ENCODE results near the gene TNK2. TPM values are rescaled to one million over a fixed set of nuclear protein-coding genes. Genes with fewer than 3 reads are reported as not detected.
"Not testable (repeated sequence)": the region's sequence is repeated elsewhere in the genome, so short reads cannot be mapped to it uniquely, and the experiment has no call there.

Gene TNK2
- total RNA-seq, 2 donors from 2014 or later: 26.5 to 38.6 TPM

GRCh38 chr3:195825857-195826804, 82.2 kb downstream of the TNK2 start:
- H3K9me3 ChIP-seq: no peaks in the 10 kb centered on the region
- DNase-seq (ENCODE audit: low spot score): no peak
- no peaks in the 10 kb centered on the region for H3K36me3 ChIP-seq
- H3K4me1 ChIP-seq: no peaks in the 10 kb centered on the region
- TF ChIP-seq, protein P1, sequence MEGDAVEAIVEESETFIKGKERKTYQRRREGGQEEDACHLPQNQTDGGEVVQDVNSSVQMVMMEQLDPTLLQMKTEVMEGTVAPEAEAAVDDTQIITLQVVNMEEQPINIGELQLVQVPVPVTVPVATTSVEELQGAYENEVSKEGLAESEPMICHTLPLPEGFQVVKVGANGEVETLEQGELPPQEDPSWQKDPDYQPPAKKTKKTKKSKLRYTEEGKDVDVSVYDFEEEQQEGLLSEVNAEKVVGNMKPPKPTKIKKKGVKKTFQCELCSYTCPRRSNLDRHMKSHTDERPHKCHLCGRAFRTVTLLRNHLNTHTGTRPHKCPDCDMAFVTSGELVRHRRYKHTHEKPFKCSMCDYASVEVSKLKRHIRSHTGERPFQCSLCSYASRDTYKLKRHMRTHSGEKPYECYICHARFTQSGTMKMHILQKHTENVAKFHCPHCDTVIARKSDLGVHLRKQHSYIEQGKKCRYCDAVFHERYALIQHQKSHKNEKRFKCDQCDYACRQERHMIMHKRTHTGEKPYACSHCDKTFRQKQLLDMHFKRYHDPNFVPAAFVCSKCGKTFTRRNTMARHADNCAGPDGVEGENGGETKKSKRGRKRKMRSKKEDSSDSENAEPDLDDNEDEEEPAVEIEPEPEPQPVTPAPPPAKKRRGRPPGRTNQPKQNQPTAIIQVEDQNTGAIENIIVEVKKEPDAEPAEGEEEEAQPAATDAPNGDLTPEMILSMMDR (IDR thresholded peaks at IDR 0.05): no peak
- no peak overlapping the region for H3K4me3 ChIP-seq
- no peak overlapping the region for H3K27ac ChIP-seq
- no peaks in the 10 kb centered on the region for H3K27me3 ChIP-seq

DNA sequence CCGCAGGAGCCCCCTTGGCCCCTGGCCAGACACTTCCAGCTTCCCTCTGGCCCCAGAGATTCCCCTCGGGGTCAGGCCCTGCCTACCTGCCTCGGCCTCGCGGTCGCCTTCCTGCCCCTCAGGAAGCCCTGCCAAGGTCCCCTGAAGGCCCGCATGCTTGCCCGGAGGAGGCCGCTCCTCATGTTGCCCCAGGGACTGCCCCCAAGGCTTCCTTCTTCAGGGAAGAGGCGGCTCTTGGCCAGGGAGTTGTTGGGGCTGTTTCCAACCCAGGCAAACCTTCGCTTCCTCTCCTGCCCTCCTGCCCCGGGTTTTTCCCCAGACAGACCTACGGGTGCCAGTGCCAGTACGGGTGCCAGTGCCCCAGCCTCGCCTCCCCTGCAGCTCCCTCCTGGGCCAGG, 83.2 kb downstream of the TNK2 start:
- DNase-seq (ENCODE audit: low spot score): no peak
- H3K27me3 ChIP-seq: no peaks in the 10 kb centered on the region

GRCh38 chr3:195824425-195825190, 83.7 kb downstream of the TNK2 start:
- not testable (repeated sequence) for H3K4me1 ChIP-seq; H3K27me3 ChIP-seq; H3K4me3 ChIP-seq; DNase-seq (ENCODE audit: low spot score); H3K27ac ChIP-seq; H3K9me3 ChIP-seq; H3K36me3 ChIP-seq

More for the DNA sequence above, 83.2 kb downstream of the TNK2 start:
- no peaks in the 10 kb centered on the region for H3K36me3 ChIP-seq
- TF ChIP-seq, protein P1 (IDR thresholded peaks at IDR 0.05): no peak
- H3K9me3 ChIP-seq: no peaks in the 10 kb centered on the region
- H3K4me1 ChIP-seq: no peaks in the 10 kb centered on the region
- H3K27ac ChIP-seq: no peak overlapping the region
- no peak overlapping the region for H3K4me3 ChIP-seq

DNA sequence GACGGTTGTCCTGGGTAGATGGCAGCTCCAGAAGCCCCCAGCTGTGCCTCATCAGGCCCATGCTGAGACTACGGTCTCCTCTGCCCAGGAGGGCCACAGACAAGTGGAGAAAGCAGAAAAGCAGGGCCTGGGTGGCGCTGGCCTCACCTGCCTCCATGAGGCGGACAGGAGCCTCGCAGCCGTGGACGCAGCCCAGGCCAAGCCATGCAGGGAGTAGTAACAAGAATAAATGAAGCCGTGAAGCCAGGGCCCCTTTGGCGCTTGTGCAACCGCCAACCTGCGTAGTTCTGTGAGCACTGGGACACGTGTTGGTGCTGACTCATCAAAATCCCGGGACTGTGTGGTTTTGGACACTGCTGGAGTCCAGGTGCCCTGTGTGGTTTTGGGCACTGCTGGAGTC, 84.4 kb downstream of the TNK2 start:
- Histone ChIP-seq H3K4me1 (no peaks in the 10 kb centered on the region), H3K27ac (no peak overlapping the region), H3K4me3 (no peak overlapping the region), H3K36me3 (no peaks in the 10 kb centered on the region), H3K9me3 (no peaks in the 10 kb centered on the region), H3K27me3 (no peaks in the 10 kb centered on the region)
- DNase-seq (ENCODE audit: low spot score): no peak
- TF ChIP-seq, protein P1 (IDR thresholded peaks at IDR 0.05): no peak

- H3K27ac ChIP-seq: no peak overlapping the region
- no peaks in the 10 kb centered on the region for H3K36me3 ChIP-seq
- H3K27me3 ChIP-seq: no peaks in the 10 kb centered on the region
- H3K4me1 ChIP-seq: no peaks in the 10 kb centered on the region
- TF ChIP-seq, protein P1 (IDR thresholded peaks at IDR 0.05): no peak
- H3K4me3 ChIP-seq: no peak overlapping the region
- no peak for DNase-seq (ENCODE audit: low spot score)
- H3K9me3 ChIP-seq: no peaks in the 10 kb centered on the region
These were observed 85.1 kb downstream of the TNK2 start for GRCh38 chr3:195823280-195823679.

GRCh38 chr3:195822131-195822696, 86.1 kb downstream of the TNK2 start:
- H3K4me1 ChIP-seq: no peaks in the 10 kb centered on the region
- H3K36me3 ChIP-seq: no peaks in the 10 kb centered on the region
- TF ChIP-seq, protein P1 (IDR thresholded peaks at IDR 0.05): no peak
- no peak overlapping the region for H3K27ac ChIP-seq
- no peaks in the 10 kb centered on the region for H3K27me3 ChIP-seq
- no peaks in the 10 kb centered on the region for H3K9me3 ChIP-seq
- DNase-seq (ENCODE audit: low spot score): no peak
- H3K4me3 ChIP-seq: no peak overlapping the region

Data from right atrium auricular region (tissue), 2 donors.